Measurements from ENCODE around the gene NDNF. TPM values are rescaled to one million over a fixed set of nuclear protein-coding genes. Genes with fewer than 3 reads are reported as not detected.

NDNF gene
- total RNA-seq, 1 experiment from 2014 or later, result 0.04 TPM

- no peaks in the 10 kb centered on the region for H3K9me2 ChIP-seq (replicated peaks; ENCODE audit: low read length)
- ATAC-seq (no peak), DNase-seq (no peak)
- ChIA-PET CTCF (no interaction called here), POLR2A (ENCODE audit: unreplicated experiment) (no interaction called here)
- no peak overlapping the region for H2AFZ ChIP-seq (ENCODE audit: low read length)
- no peak overlapping the region for H3K4me3 ChIP-seq (ENCODE audit: low read length)
- BruUV-seq (replicated peaks), result no TSS peak
- H3K4me1 ChIP-seq (ENCODE audit: insufficient read depth, low read length), result no peaks in the 10 kb centered on the region
- no peaks in the 10 kb centered on the region for H4K20me1 ChIP-seq (ENCODE audit: low read length)
- no peak overlapping the region for H3K27ac ChIP-seq (ENCODE audit: low read length)
- no peaks in the 10 kb centered on the region for H3K79me2 ChIP-seq (ENCODE audit: low read length)
- no peaks in the 10 kb centered on the region for H3K36me3 ChIP-seq (ENCODE audit: low read depth, low read length)
- TF ChIP-seq EZH2 (IDR thresholded peaks at IDR 0.05; ENCODE audit: low read length, unreplicated experiment) (no peak), EZH2phosphoT487 (IDR thresholded peaks at IDR 0.05; ENCODE audit: borderline replicate concordance, low read length) (no peak), CTCF (conservative IDR thresholded peaks at IDR 0.05; ENCODE audit: low read depth, low read length) (no peak)
- H3K27me3 ChIP-seq (ENCODE audit: low read length), result no peaks in the 10 kb centered on the region
- no peaks in the 10 kb centered on the region for H3F3A ChIP-seq (ENCODE audit: low read length, unreplicated experiment)
- no peak overlapping the region for H3K4me2 ChIP-seq (ENCODE audit: low read length)
- intact Hi-C loops (cut with micrococcal nuclease), result loop anchor here (10.0 kb wide), 1 partner anchor 808 kb away; no protein-coding TSS in a partner anchor
- H3K9ac ChIP-seq (ENCODE audit: low read length), result no peak overlapping the region
- H3K9me3 ChIP-seq (ENCODE audit: low read length), result no peaks in the 10 kb centered on the region
Observed at GRCh38 chr4:121093261-121093660, 20.9 kb upstream of the NDNF start.

- H3K27ac ChIP-seq (ENCODE audit: low read length), result no peak overlapping the region
- H3K4me1 ChIP-seq (ENCODE audit: insufficient read depth, low read length), result no peaks in the 10 kb centered on the region
- H3K4me2 ChIP-seq (ENCODE audit: low read length), result no peak overlapping the region
- ATAC-seq (no peak), DNase-seq (no peak)
- no peaks in the 10 kb centered on the region for H3F3A ChIP-seq (ENCODE audit: low read length, unreplicated experiment)
- H3K9me3 ChIP-seq (ENCODE audit: low read length), result no peaks in the 10 kb centered on the region
- H3K9me2 ChIP-seq (replicated peaks; ENCODE audit: low read length), result no peaks in the 10 kb centered on the region
- no peaks in the 10 kb centered on the region for H3K36me3 ChIP-seq (ENCODE audit: low read depth, low read length)
- ChIA-PET POLR2A (ENCODE audit: unreplicated experiment) (no interaction called here), CTCF (no interaction called here)
- H2AFZ ChIP-seq (ENCODE audit: low read length), result no peak overlapping the region
- no TSS peak for BruUV-seq (replicated peaks)
- TF ChIP-seq EZH2 (IDR thresholded peaks at IDR 0.05; ENCODE audit: low read length, unreplicated experiment) (no peak), EZH2phosphoT487 (IDR thresholded peaks at IDR 0.05; ENCODE audit: borderline replicate concordance, low read length) (no peak), CTCF (conservative IDR thresholded peaks at IDR 0.05; ENCODE audit: low read depth, low read length) (no peak)
- H3K9ac ChIP-seq (ENCODE audit: low read length), result no peak overlapping the region
- H3K27me3 ChIP-seq (ENCODE audit: low read length), result no peaks in the 10 kb centered on the region
- H3K4me3 ChIP-seq (ENCODE audit: low read length), result no peak overlapping the region
- intact Hi-C loops (cut with micrococcal nuclease), result loop anchor here (10.0 kb wide), 1 partner anchor 807 kb away; no protein-coding TSS in a partner anchor
- no peaks in the 10 kb centered on the region for H4K20me1 ChIP-seq (ENCODE audit: low read length)
- H3K79me2 ChIP-seq (ENCODE audit: low read length), result no peaks in the 10 kb centered on the region
Observed at GRCh38 chr4:121091941-121092340, 19.6 kb upstream of the NDNF start.

- H4K20me1 ChIP-seq (ENCODE audit: low read length), result no peaks in the 10 kb centered on the region
- H3K4me1 ChIP-seq (ENCODE audit: insufficient read depth, low read length), result no peaks in the 10 kb centered on the region
- DNase-seq (no peak), ATAC-seq (no peak)
- no peak overlapping the region for H3K4me2 ChIP-seq (ENCODE audit: low read length)
- H3K27me3 ChIP-seq (ENCODE audit: low read length), result 0 out of 2 replicates have a peak, but pooled peaks cover 6% of the 10 kb centered on the region
- H3K9me2 ChIP-seq (replicated peaks; ENCODE audit: low read length), result no peaks in the 10 kb centered on the region
- no peaks in the 10 kb centered on the region for H3F3A ChIP-seq (ENCODE audit: low read length, unreplicated experiment)
- no peaks in the 10 kb centered on the region for H3K79me2 ChIP-seq (ENCODE audit: low read length)
- H2AFZ ChIP-seq (ENCODE audit: low read length), result no peak overlapping the region
- no TSS peak for BruUV-seq (replicated peaks)
- no peak overlapping the region for H3K27ac ChIP-seq (ENCODE audit: low read length)
- intact Hi-C loops (cut with micrococcal nuclease), result no loop called here
- ChIA-PET CTCF (no interaction called here), POLR2A (ENCODE audit: unreplicated experiment) (no interaction called here)
- no peak for TF ChIP-seq EZH2phosphoT487 (IDR thresholded peaks at IDR 0.05; ENCODE audit: borderline replicate concordance, low read length)
- no peak for TF ChIP-seq EZH2 (IDR thresholded peaks at IDR 0.05; ENCODE audit: low read length, unreplicated experiment)
- TF ChIP-seq CTCF (conservative IDR thresholded peaks at IDR 0.05; ENCODE audit: low read depth, low read length), result no peak
- H3K36me3 ChIP-seq (ENCODE audit: low read depth, low read length), result no peaks in the 10 kb centered on the region
- no peaks in the 10 kb centered on the region for H3K9me3 ChIP-seq (ENCODE audit: low read length)
- H3K9ac ChIP-seq (ENCODE audit: low read length), result no peak overlapping the region
- H3K4me3 ChIP-seq (ENCODE audit: low read length), result no peak overlapping the region
Observed at GRCh38 chr4:121088867-121089266, 16.5 kb upstream of the NDNF start.
